Panc1 (cell line): ENCODE measurements around the gene C1orf56.

ENCODE experiments used
- CTCF ChIP-seq: fragments of 450-650 bp; IDR thresholded peaks from 2 replicates; pipeline ENCODE4 v1.5.1; 2017; ENCODE audit warnings: mild to moderate bottlenecking
- SIN3A ChIP-seq: IDR thresholded peaks from 2 replicates; pipeline ENCODE4 v1.6.1; 2012; ENCODE audit warnings: low read depth, mild to moderate bottlenecking, low read length, moderate library complexity, borderline replicate concordance; ENCODE audit not compliant: insufficient read depth
- TCF7L2 ChIP-seq: IDR thresholded peaks from 2 replicates; pipeline ENCODE4 v1.6.1; 2011; ENCODE audit warnings: mild to moderate bottlenecking, low read depth, low read length, inconsistent platforms

- TF ChIP-seq CTCF (no peak), SIN3A (no peak), TCF7L2 (no peak)
These were observed 8.0 kb downstream of the C1orf56 start for GRCh38 chr1:151055581-151055980.
